Measurements from ENCODE around the gene OIP5.
A peak's percentile ranks its signal among the peaks of the same experiment; 100 is the strongest.
"Not testable (repeated sequence)": the region's sequence is repeated elsewhere in the genome, so short reads cannot be mapped to it uniquely, and the experiment has no call there.

The OIP5 gene

DNA sequence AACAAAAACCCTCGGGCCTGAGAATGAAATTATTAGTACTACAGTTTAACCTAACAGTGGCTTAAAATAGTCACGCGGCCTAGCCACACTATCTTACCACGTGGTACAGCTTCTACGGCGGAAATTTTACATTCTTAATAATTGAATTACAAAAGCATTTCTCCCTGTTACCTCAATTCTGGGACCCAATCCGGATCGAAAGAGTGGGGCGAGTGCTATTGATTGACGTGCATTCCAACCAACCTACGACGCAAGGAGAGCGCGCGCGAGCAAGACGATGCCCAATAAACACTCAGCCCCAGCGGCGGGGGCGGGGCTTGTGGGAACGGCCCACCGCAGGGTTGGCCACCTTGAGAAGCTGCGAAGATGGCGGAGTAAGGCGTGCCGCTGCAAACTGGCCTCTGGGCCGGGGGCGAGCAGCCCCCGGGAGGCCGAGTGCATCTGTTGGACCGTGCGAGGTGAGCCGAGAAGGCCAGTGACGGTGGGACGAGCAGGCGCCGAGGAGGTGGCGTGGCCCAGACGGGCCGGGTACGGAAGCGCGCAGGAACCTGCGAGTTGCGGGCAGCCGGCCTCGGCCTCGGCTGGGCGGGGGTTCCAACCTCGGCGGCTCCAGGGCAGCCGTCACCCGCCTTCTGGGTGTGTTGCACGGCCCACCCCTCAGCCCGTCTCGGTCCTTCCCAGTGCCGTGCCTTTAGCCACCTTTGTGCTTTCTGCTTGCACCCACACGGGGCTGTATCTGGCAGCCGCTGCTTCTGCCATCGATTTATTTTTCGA is 48.6 kb downstream of the OIP5 start:
- TF ChIP-seq, protein P1, sequence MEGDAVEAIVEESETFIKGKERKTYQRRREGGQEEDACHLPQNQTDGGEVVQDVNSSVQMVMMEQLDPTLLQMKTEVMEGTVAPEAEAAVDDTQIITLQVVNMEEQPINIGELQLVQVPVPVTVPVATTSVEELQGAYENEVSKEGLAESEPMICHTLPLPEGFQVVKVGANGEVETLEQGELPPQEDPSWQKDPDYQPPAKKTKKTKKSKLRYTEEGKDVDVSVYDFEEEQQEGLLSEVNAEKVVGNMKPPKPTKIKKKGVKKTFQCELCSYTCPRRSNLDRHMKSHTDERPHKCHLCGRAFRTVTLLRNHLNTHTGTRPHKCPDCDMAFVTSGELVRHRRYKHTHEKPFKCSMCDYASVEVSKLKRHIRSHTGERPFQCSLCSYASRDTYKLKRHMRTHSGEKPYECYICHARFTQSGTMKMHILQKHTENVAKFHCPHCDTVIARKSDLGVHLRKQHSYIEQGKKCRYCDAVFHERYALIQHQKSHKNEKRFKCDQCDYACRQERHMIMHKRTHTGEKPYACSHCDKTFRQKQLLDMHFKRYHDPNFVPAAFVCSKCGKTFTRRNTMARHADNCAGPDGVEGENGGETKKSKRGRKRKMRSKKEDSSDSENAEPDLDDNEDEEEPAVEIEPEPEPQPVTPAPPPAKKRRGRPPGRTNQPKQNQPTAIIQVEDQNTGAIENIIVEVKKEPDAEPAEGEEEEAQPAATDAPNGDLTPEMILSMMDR (IDR thresholded peaks at IDR 0.05; ENCODE audit: extremely low read depth, missing control alignments), result no peak
- DNase-seq (ENCODE audit: low spot score), result peak; percentile 98

GRCh38 chr15:41282980-41283652 is 49.3 kb downstream of the OIP5 start:
- DNase-seq (ENCODE audit: low spot score), result peak; percentile 13

DNA sequence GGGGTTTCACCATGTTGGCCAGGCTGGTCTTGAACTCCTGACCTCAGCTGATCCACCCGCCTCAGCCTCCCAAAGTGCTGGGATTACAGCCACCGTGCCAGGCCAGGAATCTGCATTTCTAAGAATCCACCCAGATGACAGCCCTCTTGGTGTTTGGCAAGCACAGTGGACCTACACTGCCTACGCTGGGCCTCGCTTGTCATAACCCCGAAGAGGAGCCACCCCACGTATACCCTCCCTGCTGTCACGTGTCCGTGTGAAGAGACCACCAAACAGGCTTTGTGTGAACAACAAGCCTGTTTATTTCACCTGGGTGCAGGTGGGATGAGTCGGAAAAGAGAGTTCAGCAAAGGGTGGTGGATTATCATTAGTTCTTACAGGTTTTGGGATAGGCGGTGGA is 50.0 kb downstream of the OIP5 start:
- DNase-seq (ENCODE audit: low spot score), result not testable (repeated sequence)

- no peak for DNase-seq (ENCODE audit: low spot score)
- TF ChIP-seq, protein P1 (IDR thresholded peaks at IDR 0.05; ENCODE audit: extremely low read depth, missing control alignments), result no peak
These were observed 51.2 kb downstream of the OIP5 start for GRCh38 chr15:41281236-41281635.

- TF ChIP-seq, protein P1 (IDR thresholded peaks at IDR 0.05; ENCODE audit: extremely low read depth, missing control alignments), result no peak
- DNase-seq (ENCODE audit: low spot score), result no peak
These were observed 52.7 kb downstream of the OIP5 start for GRCh38 chr15:41279535-41280283.

- TF ChIP-seq, protein P1 (IDR thresholded peaks at IDR 0.05; ENCODE audit: extremely low read depth, missing control alignments), result no peak
- DNase-seq (ENCODE audit: low spot score), result no peak
These were observed 54.1 kb downstream of the OIP5 start for GRCh38 chr15:41278319-41278718.

DNA sequence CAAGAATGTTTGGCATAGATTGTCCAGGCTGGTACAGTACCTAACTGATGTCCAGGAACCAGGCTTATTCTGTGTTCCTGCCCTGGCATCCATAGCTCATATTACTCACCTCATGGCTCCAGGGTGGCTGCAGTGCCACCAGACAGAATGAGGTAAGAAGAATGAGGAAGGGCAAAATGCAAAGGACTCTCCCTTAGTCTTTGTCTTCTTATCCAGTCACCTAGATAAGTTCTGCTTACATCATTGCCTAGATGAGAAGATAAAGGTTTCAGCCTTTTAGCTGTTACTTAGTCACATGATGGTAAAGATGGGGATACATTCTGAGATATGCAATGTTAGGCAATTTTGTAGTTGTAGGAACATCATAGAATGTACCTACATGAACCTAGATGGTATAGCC is 55.6 kb downstream of the OIP5 start:
- TF ChIP-seq, protein P1 (IDR thresholded peaks at IDR 0.05; ENCODE audit: extremely low read depth, missing control alignments), result no peak
- no peak for DNase-seq (ENCODE audit: low spot score)

DNA sequence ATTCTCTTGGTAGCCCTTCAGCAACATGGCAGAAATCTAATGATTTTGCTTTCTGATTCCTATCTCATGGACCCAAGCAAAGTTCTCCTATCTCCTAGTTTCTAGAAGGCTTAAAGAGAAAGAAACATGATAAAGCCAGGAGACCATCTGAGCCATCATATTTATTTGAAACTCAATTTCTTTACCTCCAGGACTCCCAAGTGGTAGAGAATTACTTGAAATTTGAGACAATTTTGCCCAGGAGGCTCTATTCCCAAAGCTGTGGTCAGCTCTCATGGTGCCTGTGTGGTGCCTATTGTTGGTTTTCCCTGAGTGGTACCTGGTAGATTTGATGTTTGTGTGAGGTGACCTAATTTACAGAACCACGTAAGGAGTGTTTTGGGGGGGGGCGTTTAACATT is 62.5 kb downstream of the OIP5 start:
- no peak for DNase-seq (ENCODE audit: low spot score)
- TF ChIP-seq, protein P1 (IDR thresholded peaks at IDR 0.05; ENCODE audit: extremely low read depth, missing control alignments), result no peak

Data from GM20000 (cell line).